Ramos (cell line): Measurements from ENCODE around the gene PIBF1.
"Not testable (repeated sequence)": the region's sequence is repeated elsewhere in the genome, so short reads cannot be mapped to it uniquely, and the experiment has no call there.

Experiments used
- in situ Hi-C: fragments of 300-500 bp; cut with MboI; formaldehyde crosslinking; loops from one replicate; pipeline ENCODE4 v1.14.3; 2022; ENCODE audit warnings: low sequenced_read_pairs; ENCODE audit not compliant: unreplicated experiment

Gene PIBF1

GRCh38 chr13:72990953-72991352 is 209.0 kb downstream of the PIBF1 start:
- in situ Hi-C loops, result no loop called here

- in situ Hi-C loops, result no loop called here
These were observed 216.1 kb downstream of the PIBF1 start for GRCh38 chr13:72998012-72998411.

- in situ Hi-C loops, result no loop called here
These were observed 218.2 kb downstream of the PIBF1 start for GRCh38 chr13:73000027-73000674.

- in situ Hi-C loops, result no loop called here
These were observed 220.0 kb downstream of the PIBF1 start for GRCh38 chr13:73001971-73002370.

GRCh38 chr13:73011751-73012150 is 229.8 kb downstream of the PIBF1 start:
- in situ Hi-C loops, result no loop called here

GRCh38 chr13:73015805-73016204 is 233.9 kb downstream of the PIBF1 start:
- in situ Hi-C loops, result no loop called here

- in situ Hi-C loops, result no loop called here
These were observed 236.4 kb downstream of the PIBF1 start for GRCh38 chr13:73018336-73018735.

- in situ Hi-C loops, result no loop called here
These were observed 243.5 kb downstream of the PIBF1 start for GRCh38 chr13:73025217-73026012.

GRCh38 chr13:73034901-73035300 is 253.0 kb downstream of the PIBF1 start:
- in situ Hi-C loops, result no loop called here

- in situ Hi-C loops, result no loop called here
These were observed 253.7 kb downstream of the PIBF1 start for GRCh38 chr13:73035660-73036059.

GRCh38 chr13:73036566-73036965 is 254.6 kb downstream of the PIBF1 start:
- in situ Hi-C loops, result no loop called here

- in situ Hi-C loops, result no loop called here
These were observed 256.1 kb downstream of the PIBF1 start for GRCh38 chr13:73038064-73038463.

- in situ Hi-C loops, result no loop called here
These were observed 257.5 kb downstream of the PIBF1 start for GRCh38 chr13:73039201-73040108.

- in situ Hi-C loops, result no loop called here
These were observed 258.6 kb downstream of the PIBF1 start for GRCh38 chr13:73040484-73040883.

- in situ Hi-C loops, result no loop called here
These were observed 259.1 kb downstream of the PIBF1 start for GRCh38 chr13:73040968-73041596.

- in situ Hi-C loops, result no loop called here
These were observed 263.1 kb downstream of the PIBF1 start for GRCh38 chr13:73045031-73045430.

GRCh38 chr13:73048615-73049014 is 266.7 kb downstream of the PIBF1 start:
- in situ Hi-C loops, result not testable (repeated sequence)

- in situ Hi-C loops, result no loop called here
These were observed 272.8 kb downstream of the PIBF1 start for GRCh38 chr13:73054712-73055111.

GRCh38 chr13:73055813-73056564 is 274.1 kb downstream of the PIBF1 start:
- in situ Hi-C loops, result no loop called here

GRCh38 chr13:73056565-73056962 is 274.6 kb downstream of the PIBF1 start:
- in situ Hi-C loops, result no loop called here
